BLaER1 treated with 17β-estradiol and CSF1 and Interleukin-3, amounts not matched to agents 10 nM and 100 nM (cell line): Measurements from ENCODE around the gene CIBAR2.
A peak's percentile ranks its signal among the peaks of the same experiment; 100 is the strongest.

ENCODE experiments used
- H3K27ac ChIP-seq, 11 experiments: shearing (Covaris generic); formaldehyde crosslinking; 2 replicates each; pipeline ENCODE4 v1.8.1; 2022
- H3K27me3 ChIP-seq, 11 experiments: shearing (Covaris generic); formaldehyde crosslinking; 2 replicates each; pipeline ENCODE4 v1.8.1; 2022
- H3K36me3 ChIP-seq, 11 experiments: shearing (Covaris generic); formaldehyde crosslinking; 2 replicates each; pipeline ENCODE4 v1.8.1; 2022
- H3K4me1 ChIP-seq, 10 experiments: shearing (Covaris generic); formaldehyde crosslinking; 2 replicates each; pipeline ENCODE4 v1.8.1; 2022
- H3K4me2 ChIP-seq, 11 experiments: shearing (Covaris generic); formaldehyde crosslinking; 2 replicates each; pipeline ENCODE4 v1.8.1; 2022
- H3K4me3 ChIP-seq, 10 experiments: shearing (Covaris generic); formaldehyde crosslinking; 2 replicates each; pipeline ENCODE4 v1.8.1; 2022
- H3K9ac ChIP-seq, 11 experiments: shearing (Covaris generic); formaldehyde crosslinking; 2 replicates each; pipeline ENCODE4 v1.8.1; 2022
- H3K9me3 ChIP-seq, 11 experiments: shearing (Covaris generic); formaldehyde crosslinking; replicated peaks in 1 of 11; 2 replicates each; pipeline ENCODE4 v1.8.1; 2022
- H4K20me1 ChIP-seq, 11 experiments: shearing (Covaris generic); formaldehyde crosslinking; 2 replicates each; pipeline ENCODE4 v1.8.1; 2022
- Cebpa-rat ChIP-seq, 11 experiments: shearing (Covaris generic); IDR thresholded peaks; 2 replicates each; pipeline ENCODE4 v1.8.1; 2022

Gene CIBAR2

GRCh38 chr16:85139881-85140339 lies 27.6 kb upstream of the CIBAR2 start:
- H3K4me2 ChIP-seq: peak overlapping the region in 9 of 11 experiments; percentile 1 to 81 (median 47); a peak in 15 of 22 replicates
- peak overlapping the region in 2 of 11 experiments; percentile 21 to 30; a peak in 1 of 22 replicates for H3K9ac ChIP-seq
- no peaks in the 10 kb centered on the region for H3K9me3 ChIP-seq
- TF ChIP-seq Cebpa-rat (IDR thresholded peaks at IDR 0.05): no peak
- H3K27ac ChIP-seq: no peak overlapping the region
- peaks cover 35 to 55% (median 46%) of the 10 kb centered on the region in 10 experiments for H3K4me1 ChIP-seq
- no peaks in the 10 kb centered on the region; a peak in 1 of 22 replicates for H4K20me1 ChIP-seq
- no peaks in the 10 kb centered on the region for H3K36me3 ChIP-seq
- H3K4me3 ChIP-seq: no peak overlapping the region
- H3K27me3 ChIP-seq: peaks cover 0 to 23% (median 12%) of the 10 kb centered on the region in 11 experiments; a peak in 19 of 22 replicates

- H3K4me1 ChIP-seq: peaks cover 38 to 64% (median 52%) of the 10 kb centered on the region in 10 experiments
- H3K27ac ChIP-seq: no peak overlapping the region
- peaks cover 0 to 23% (median 12%) of the 10 kb centered on the region in 11 experiments; a peak in 19 of 22 replicates for H3K27me3 ChIP-seq
- H3K9ac ChIP-seq: no peak overlapping the region
- no peak for TF ChIP-seq Cebpa-rat (IDR thresholded peaks at IDR 0.05)
- peak overlapping the region in 10 of 11 experiments; percentile 31 to 98 (median 86); a peak in 12 of 22 replicates for H3K4me2 ChIP-seq
- H4K20me1 ChIP-seq: no peaks in the 10 kb centered on the region; a peak in 1 of 22 replicates
- H3K36me3 ChIP-seq: no peaks in the 10 kb centered on the region
- no peak overlapping the region for H3K4me3 ChIP-seq
- no peaks in the 10 kb centered on the region for H3K9me3 ChIP-seq
Observed at GRCh38 chr16:85138825-85139627, 26.8 kb upstream of the CIBAR2 start.

GRCh38 chr16:85138073-85138824 lies 26.0 kb upstream of the CIBAR2 start:
- peaks cover 0 to 23% (median 12%) of the 10 kb centered on the region in 11 experiments; a peak in 19 of 22 replicates for H3K27me3 ChIP-seq
- no peaks in the 10 kb centered on the region for H3K36me3 ChIP-seq
- peak overlapping the region in 2 of 11 experiments; percentile 80 to 81; a peak in 3 of 22 replicates for H3K27ac ChIP-seq
- no peak for TF ChIP-seq Cebpa-rat (IDR thresholded peaks at IDR 0.05)
- peaks cover 38 to 67% (median 52%) of the 10 kb centered on the region in 10 experiments for H3K4me1 ChIP-seq
- H4K20me1 ChIP-seq: no peaks in the 10 kb centered on the region; a peak in 1 of 22 replicates
- 0 out of 20 replicates have a peak overlapping the region, but pooled peaks of 1 of the 10 experiments have one; percentile 59 for H3K4me3 ChIP-seq
- H3K9ac ChIP-seq: peak overlapping the region in 1 of 11 experiments; percentile 65; a peak in 2 of 22 replicates
- H3K9me3 ChIP-seq: no peaks in the 10 kb centered on the region
- peak overlapping the region; percentile 76 to 99 (median 91) for H3K4me2 ChIP-seq

- H3K27me3 ChIP-seq: peaks cover 0 to 23% (median 12%) of the 10 kb centered on the region in 11 experiments; a peak in 18 of 22 replicates
- H3K9me3 ChIP-seq: no peaks in the 10 kb centered on the region
- H3K36me3 ChIP-seq: no peaks in the 10 kb centered on the region
- peak overlapping the region in 5 of 11 experiments; percentile 9 to 81 (median 73); a peak in 9 of 22 replicates for H3K27ac ChIP-seq
- peak overlapping the region in 8 of 10 experiments; percentile 15 to 59 (median 42); a peak in 13 of 20 replicates for H3K4me3 ChIP-seq
- no peaks in the 10 kb centered on the region; a peak in 1 of 22 replicates for H4K20me1 ChIP-seq
- H3K9ac ChIP-seq: peak overlapping the region in 9 of 11 experiments; percentile 10 to 65 (median 46); a peak in 14 of 22 replicates
- no peak for TF ChIP-seq Cebpa-rat (IDR thresholded peaks at IDR 0.05)
- peak overlapping the region; percentile 76 to 99 (median 91) for H3K4me2 ChIP-seq
- H3K4me1 ChIP-seq: peaks cover 38 to 67% (median 52%) of the 10 kb centered on the region in 10 experiments
Observed at GRCh38 chr16:85137323-85138072, 25.2 kb upstream of the CIBAR2 start.

GRCh38 chr16:85136702-85137322 lies 24.5 kb upstream of the CIBAR2 start:
- Histone ChIP-seq H3K4me2 (peak overlapping the region; percentile 76 to 99 (median 91)), H3K27ac (peak overlapping the region in 10 of 11 experiments; percentile 18 to 81 (median 61); a peak in 18 of 22 replicates), H4K20me1 (no peaks in the 10 kb centered on the region; a peak in 1 of 22 replicates), H3K4me3 (peak overlapping the region in 8 of 10 experiments; percentile 15 to 59 (median 42); a peak in 12 of 20 replicates), H3K36me3 (no peaks in the 10 kb centered on the region), H3K4me1 (peaks cover 38 to 67% (median 52%) of the 10 kb centered on the region in 10 experiments), H3K9ac (peak overlapping the region; percentile 10 to 65 (median 46); a peak in 15 of 22 replicates), H3K9me3 (no peaks in the 10 kb centered on the region), H3K27me3 (peaks cover 0 to 23% (median 12%) of the 10 kb centered on the region in 11 experiments; a peak in 18 of 22 replicates)
- TF ChIP-seq Cebpa-rat (IDR thresholded peaks at IDR 0.05): no peak

- Histone ChIP-seq H3K27ac (peak overlapping the region in 10 of 11 experiments; percentile 18 to 81 (median 61); a peak in 18 of 22 replicates), H3K4me2 (peak overlapping the region; percentile 76 to 99 (median 91)), H3K27me3 (peaks cover 0 to 23% (median 12%) of the 10 kb centered on the region in 11 experiments; a peak in 18 of 22 replicates), H3K9me3 (no peaks in the 10 kb centered on the region), H3K4me3 (peak overlapping the region in 5 of 10 experiments; percentile 40 to 59 (median 52); a peak in 6 of 20 replicates), H3K9ac (peak overlapping the region in 10 of 11 experiments; percentile 26 to 64 (median 49); a peak in 13 of 22 replicates), H3K4me1 (peaks cover 38 to 67% (median 52%) of the 10 kb centered on the region in 10 experiments), H3K36me3 (no peaks in the 10 kb centered on the region), H4K20me1 (no peaks in the 10 kb centered on the region; a peak in 1 of 22 replicates)
- no peak for TF ChIP-seq Cebpa-rat (IDR thresholded peaks at IDR 0.05)
Observed at GRCh38 chr16:85136213-85136701, 24.0 kb upstream of the CIBAR2 start.

- H3K36me3 ChIP-seq: no peaks in the 10 kb centered on the region
- no peaks in the 10 kb centered on the region for H3K9me3 ChIP-seq
- H4K20me1 ChIP-seq: no peaks in the 10 kb centered on the region; a peak in 1 of 22 replicates
- TF ChIP-seq Cebpa-rat (IDR thresholded peaks at IDR 0.05): no peak
- no peak overlapping the region for H3K4me3 ChIP-seq
- H3K9ac ChIP-seq: peak overlapping the region in 1 of 11 experiments; percentile 39; a peak in 2 of 22 replicates
- peaks cover 38 to 71% (median 52%) of the 10 kb centered on the region in 10 experiments for H3K4me1 ChIP-seq
- peak overlapping the region in 6 of 11 experiments; percentile 17 to 81 (median 62); a peak in 7 of 22 replicates for H3K27ac ChIP-seq
- peak overlapping the region in 10 of 11 experiments; percentile 1 to 99 (median 91); a peak in 16 of 22 replicates for H3K4me2 ChIP-seq
- H3K27me3 ChIP-seq: peaks cover 0 to 23% (median 12%) of the 10 kb centered on the region in 11 experiments; a peak in 18 of 22 replicates
Observed at GRCh38 chr16:85134789-85135142, 22.5 kb upstream of the CIBAR2 start.
